Posterior cingulate gyrus (tissue), 11 donors: ENCODE measurements around the gene SPDYC.
"Not testable (repeated sequence)": the region's sequence is repeated elsewhere in the genome, so short reads cannot be mapped to it uniquely, and the experiment has no call there.

Source experiments
- DNase-seq, 10 donors: peaks; one replicate each; pipeline versions ENCODE4 v3.0.0 to v3.0.0-alpha.2; 2020 to 2021; ENCODE audit warnings: mixed read lengths in 3 of 10
- intact Hi-C: fragments of 100-400 bp; cut with DNase I; formaldehyde crosslinking; loops from one replicate; pipeline ENCODE4 v1.15.1; 2023

SPDYC gene

DNA sequence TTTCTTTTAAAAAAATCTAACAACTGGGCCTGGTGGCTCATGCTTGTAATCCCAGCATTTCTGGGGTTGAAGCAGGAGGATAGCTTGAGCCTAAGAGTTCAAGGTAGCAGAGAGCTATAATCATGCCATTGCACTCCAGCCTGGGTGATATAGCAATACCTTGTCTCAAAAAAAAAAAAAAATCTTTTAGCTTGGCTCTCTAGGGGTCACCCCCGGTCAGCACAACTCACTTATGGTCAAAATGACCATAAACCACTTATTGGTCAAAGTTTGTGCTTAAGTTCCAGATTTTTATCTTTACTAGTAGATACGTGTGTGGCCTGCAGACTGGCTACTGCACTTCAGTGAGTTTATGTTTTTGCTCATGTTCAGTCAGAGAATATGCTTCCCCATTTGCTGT is 6.3 kb upstream of the SPDYC start:
- intact Hi-C loops, result no loop called here
- no peak for DNase-seq

DNA sequence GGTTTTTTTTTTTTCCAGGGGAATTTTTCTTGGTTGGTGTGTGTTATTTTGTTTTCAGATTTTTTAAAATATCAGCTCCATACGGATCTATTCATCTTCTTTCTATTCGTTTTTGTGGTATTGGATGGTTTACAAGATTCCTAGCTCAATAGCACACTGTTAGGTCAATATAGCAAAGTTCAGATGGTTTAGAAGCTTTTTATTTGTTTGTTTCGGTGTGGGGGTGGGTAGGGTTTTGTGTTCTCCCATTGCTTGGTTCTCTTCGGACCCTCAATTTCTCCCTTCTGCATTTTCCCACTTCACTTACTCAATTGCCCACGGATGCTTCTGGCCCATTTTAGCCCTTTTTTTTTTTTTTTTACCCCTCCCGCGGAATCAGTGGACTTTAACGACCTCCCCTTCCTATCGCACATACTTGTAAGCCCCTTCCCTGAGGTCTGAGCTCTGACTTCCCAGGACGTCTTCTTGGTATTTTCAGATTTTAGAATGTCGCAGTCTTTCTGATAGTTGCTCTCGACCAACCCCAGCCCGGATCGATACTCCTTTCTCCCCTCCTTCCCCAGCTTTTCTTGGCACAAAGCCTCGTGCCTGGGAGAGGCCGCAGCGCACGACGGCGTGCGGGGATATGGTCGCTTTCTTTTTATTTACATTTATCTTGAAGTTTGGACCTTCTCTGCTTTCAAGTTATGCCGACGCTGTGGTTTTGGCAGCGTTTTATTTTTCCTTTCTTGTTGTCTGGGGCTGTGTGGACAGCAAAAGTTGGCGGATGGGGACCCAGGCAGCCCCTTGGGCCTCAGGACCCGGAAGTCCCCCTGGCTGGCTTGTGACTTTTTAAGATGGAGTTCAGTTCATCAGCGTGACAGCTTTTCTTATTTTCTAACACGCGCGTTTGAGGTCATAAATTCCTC is 4.4 kb upstream of the SPDYC start:
- DNase-seq, result peak in 1 of 10 donors; percentile 55
- intact Hi-C loops, result no loop called here

DNA sequence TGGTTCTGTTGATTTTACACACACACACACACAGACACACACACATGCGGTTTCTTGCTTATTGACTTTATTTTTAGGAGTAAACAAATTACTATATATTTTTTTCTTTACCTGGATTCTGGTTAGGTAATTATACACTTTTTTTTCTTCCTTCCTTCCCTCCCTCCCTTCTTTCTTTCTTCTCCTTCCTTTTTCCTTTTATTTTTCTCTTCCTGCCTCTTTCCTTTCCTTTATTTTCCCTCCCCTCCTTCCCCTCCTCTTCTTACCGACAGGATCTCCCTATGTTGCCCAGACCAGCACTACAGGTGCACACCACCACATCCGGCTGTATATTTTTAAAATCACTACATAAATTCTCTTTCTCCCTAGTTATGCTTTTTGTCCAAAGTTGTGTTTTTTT is 3.1 kb upstream of the SPDYC start:
- DNase-seq, result no peak
- intact Hi-C loops, result no loop called here

DNA sequence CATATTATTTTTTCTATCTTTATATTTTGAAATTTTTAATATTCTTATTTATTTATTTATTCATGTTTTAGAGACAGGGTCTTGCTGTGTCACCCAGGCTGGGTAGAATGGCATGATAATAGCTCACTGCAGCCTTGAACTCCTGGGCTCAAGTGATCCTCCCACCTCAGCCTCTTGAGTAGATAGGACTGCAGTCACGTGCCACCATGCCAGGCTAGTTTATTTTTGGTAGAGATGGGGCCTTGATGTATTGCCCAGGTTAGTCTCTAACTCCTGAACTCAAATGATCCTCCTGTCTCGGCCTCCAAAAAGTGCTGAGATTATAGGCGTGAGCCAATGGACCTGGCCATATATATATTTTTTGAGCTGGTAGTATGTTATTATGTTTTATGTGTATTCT is 2.4 kb upstream of the SPDYC start:
- peak in 1 of 10 donors; percentile 14 for DNase-seq
- intact Hi-C loops, result no loop called here

DNA sequence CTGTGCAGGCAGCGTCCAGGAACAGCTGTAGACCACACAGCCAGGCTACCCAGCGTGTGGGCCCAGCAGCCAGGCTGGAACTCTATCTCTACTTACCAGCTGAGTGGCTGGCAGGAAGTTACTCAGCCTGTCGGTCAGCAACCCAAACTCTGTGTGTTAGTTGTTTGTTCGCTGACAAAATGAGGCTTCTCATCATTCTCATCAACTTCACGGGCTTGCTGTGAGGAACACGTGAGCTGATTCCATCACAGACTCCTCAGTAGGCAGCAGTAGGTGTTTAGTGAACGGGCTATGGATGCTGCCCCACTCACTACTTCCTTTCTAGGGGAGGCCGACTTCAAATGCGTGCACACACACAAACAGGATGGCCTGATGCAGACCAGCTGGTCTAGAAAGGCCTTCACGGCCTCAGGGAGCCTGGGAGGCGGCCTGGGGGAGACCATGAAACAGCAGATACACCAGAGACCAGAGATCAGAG is 830 bp upstream of the SPDYC start:
- DNase-seq, result peak in 1 of 10 donors; percentile 18
- intact Hi-C loops, result no loop called here

DNA sequence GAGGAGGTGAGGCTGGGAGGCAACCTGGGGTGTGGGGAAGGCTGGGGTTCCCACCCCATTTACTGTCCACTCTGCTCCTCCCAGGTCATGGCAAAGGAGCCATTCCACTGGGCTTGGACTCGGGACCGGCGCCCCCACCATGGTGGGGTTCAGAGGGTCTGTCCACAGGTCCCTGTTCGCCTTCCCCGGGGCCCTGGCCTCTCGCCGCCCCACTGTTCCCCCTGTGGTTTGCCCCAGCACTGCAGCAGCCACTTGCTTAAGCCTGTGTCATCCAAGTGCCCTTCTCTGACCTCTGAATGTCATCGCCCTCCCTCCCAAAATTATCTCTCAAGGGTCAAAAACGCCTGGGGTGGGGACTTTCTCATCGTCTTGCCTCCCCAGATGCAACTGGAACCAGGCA is 2.6 kb downstream of the SPDYC start:
- DNase-seq, result peak in 2 of 10 donors; percentile 32 to 50
- intact Hi-C loops, result no loop called here

DNA sequence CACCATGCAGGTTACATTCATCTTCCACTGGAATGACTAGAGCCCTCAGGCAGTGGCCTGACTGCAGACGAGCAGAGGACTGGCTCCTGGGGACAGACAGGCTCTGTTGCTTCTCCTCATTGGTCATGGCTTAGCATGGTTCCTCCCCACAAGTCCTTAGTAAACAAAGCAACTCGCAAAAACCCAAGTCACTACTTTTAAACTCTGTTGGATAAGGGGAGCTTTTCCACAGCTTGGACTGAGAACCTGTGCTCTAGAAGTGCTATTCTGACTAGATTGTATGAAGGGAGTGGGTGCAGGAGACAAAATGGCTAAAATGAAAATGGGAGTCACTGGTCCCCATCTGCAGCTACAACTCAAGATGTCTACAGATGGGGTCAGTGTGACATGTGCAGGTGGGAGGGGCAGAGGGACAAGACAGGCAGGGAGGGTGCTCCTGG is 4.6 kb downstream of the SPDYC start:
- DNase-seq, intact Hi-C loops: not testable (repeated sequence)

DNA sequence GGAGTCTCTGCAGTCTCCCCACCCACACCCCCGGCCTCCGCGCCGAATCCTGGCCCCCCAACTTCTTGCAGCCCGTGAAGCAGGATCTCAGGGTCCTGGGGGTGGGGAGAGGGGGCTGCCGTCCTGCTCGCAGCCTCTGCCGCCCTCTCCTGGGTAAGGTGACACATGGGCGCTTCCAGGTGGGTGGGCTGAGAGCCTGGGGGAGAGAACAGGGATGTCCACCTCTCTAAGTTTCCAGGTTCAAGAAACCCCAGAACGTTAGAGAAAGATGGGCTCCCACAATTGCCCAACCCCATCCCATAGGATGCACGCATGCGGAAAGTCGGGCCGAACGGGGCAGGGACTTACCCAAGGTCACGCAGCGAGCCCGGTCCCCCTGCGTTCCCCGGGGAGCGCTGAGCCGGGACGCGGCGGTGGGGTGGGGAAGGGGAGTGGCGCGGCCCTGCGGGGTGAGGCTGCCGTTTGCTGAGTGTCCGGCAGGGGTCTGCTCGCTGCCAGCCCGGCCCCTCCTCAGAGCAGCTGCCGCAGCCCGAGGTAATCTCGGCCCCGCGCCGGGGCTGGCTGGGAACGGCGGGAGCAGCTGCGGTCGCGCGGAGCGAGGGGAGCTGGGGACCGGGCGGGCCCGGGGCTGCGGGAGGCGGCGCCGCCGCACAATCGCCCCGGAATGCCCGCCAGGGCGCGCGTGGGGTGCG is 11.0 kb downstream of the SPDYC start:
- DNase-seq, result peak in 6 of 10 donors; percentile 11 to 90 (median 37)
- intact Hi-C loops, result no loop called here

DNA sequence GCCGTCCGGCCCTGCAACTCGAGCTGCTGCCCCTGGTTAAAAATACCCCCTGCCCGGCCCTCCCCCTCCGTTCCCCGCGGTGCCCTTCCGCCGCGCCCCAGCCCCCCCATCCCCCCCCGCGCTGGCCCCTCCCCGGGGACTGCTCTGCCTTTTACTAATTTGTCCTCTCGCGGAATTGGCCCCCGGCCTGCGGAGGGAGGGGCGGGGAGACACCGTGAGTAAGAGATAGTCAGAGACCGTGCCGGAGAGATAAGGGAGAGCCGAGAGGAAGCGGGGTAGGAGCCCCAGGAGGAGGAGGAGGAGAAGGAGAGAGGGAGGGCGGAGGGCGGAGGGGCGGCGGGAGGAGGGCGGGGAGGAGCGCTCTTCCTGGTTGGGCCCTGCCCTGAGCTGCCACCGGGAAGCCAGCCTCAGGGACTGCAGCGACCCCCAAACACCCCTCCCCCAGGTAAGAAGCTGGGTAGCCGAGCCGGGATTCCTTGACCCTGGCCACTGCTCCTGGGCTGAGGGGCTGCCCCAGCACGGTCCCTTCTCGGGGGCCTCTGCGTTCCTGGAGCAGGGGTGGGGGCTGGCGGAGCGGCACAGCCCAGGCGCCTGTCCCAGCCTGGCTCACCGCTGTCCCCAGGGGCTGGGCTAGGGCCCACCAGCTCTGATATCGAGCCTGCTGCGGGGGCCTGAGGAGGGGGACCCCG is 11.7 kb downstream of the SPDYC start, which contains the start of gene CAPN1:
Gene CAPN1 (plus strand): TSS at position 360 of the 689 bp plus-strand sequence. CDS start 774 bp downstream, outside the sequence.
- peak in 7 of 10 donors; percentile 23 to 90 (median 41) for DNase-seq

DNA sequence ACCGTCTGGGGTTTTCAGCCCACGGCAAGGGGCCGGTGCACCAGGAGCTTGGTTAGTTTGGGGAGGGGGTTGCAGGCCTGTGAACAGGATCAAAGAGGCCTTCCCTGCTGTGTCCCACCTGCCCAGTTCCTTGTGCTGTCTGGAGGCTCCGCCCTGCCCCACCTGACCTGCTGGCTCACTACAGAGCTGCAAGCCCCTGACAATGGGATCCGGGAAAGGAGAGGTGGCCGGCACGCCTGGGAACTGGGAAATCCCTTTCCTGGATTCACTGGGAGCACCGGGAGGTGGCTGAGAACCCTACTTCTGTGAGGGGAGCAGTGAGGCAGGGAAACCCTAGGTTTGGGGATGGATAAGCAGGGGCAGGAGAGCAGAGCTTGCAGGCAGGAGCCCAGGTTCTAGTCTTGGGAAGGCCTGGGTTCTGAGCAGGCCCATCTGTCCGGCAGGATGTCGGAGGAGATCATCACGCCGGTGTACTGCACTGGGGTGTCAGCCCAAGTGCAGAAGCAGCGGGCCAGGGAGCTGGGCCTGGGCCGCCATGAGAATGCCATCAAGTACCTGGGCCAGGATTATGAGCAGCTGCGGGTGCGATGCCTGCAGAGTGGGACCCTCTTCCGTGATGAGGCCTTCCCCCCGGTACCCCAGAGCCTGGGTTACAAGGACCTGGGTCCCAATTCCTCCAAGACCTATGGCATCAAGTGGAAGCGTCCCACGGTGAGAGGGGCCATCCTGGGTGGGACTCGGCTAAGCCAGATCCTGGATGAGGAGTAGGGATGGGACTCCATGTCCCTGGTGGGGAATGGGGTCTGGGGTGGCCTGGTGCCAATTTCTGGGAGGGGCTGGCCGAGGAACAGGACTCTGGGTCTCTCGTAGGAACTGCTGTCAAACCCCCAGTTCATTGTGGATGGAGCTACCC is 12.5 kb downstream of the SPDYC start:
- intact Hi-C loops, result no loop called here

More for the DNA sequence above, 11.7 kb downstream of the SPDYC start, which contains the start of gene CAPN1:
- intact Hi-C loops, result no loop called here

DNA sequence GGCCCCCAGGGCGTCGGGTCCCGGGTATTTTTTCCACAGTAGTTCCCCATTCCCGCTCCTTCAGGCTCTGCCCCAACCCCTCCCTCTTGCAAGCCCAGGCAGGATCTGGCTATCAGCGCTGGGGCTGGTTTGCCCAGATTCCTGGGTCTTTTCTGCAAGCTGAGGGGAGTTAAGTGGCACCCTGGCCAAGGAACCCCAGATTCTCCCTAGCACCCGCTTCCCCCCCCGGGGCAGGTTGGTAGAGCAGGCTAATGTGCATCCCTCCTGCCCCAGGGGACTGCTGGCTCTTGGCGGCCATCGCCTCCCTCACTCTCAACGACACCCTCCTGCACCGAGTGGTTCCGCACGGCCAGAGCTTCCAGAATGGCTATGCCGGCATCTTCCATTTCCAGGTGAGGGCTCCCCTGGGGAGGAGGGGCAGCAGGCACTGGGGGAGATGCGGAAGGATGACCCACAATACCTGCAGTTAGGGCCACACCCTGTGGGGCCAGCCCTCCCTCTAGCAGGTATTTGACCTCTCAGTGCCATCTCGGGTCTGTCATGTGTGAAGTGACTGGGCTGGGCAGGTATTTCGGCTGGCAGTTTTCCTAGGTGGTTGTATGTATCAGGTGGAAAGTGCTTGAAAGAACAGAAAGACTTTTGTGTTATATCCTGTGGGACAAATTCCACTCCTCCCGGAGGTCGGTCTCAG is 13.3 kb downstream of the SPDYC start:
- peak in 1 of 10 donors; percentile 67 for DNase-seq
- intact Hi-C loops, result no loop called here

More for the DNA sequence above, 12.5 kb downstream of the SPDYC start:
- peak in 5 of 10 donors; percentile 37 to 88 (median 45) for DNase-seq

DNA sequence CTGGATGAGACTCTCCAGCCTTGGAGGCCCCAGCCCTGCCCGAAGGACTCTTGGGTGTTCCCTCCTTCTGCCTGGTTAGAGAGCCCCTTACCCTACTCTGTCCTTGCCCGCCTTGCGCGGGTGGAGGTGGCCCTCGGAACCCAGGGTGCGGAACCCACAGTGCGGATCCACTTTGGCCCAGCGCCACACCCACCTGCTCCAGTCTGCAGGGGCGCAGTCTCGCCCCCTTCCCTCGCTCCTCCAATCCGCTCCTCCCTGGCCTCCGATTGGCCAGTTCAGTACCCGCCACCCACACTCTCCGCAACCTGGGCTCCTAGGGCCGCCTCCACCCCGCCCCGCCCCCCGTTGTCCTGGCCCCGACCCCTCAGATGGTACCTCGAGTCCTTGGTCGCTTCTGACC is 14.1 kb downstream of the SPDYC start:
- intact Hi-C loops, result no loop called here
- DNase-seq, result peak in 2 of 10 donors; percentile 71 to 87

DNA sequence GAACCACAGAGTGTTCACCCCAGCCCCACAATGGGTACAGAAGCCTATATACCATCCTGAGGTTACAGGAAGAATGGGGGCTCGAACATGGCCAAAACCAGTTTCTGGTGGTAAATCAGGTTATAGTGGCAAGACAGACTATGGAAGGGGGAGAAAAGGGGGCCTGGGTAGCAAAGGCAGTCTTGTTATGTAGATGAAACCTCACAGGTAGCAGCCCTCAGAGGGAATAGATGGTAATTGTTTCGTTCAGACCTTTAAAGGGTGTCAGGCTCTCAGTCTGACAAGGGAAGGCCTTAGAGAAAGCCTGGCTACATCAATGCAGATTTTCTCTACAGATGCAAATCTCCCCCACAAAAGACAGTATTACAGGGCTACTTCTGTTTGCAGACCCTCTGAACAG is 15.1 kb downstream of the SPDYC start:
- DNase-seq, result peak in 1 of 10 donors; percentile 22
- intact Hi-C loops, result loop anchor here (5.0 kb wide), 1 partner anchor 48 kb away; no protein-coding TSS in a partner anchor

DNA sequence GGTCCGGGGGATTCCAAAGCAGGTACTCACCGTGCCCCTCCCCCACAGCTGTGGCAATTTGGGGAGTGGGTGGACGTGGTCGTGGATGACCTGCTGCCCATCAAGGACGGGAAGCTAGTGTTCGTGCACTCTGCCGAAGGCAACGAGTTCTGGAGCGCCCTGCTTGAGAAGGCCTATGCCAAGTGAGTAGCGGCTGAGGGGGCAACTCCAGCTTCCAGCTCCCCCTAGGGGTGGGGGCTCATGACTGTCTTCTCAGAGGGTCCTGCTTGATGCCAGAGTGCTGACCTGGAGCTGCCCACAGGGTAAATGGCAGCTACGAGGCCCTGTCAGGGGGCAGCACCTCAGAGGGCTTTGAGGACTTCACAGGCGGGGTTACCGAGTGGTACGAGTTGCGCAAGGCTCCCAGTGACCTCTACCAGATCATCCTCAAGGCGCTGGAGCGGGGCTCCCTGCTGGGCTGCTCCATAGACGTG is 15.9 kb downstream of the SPDYC start:
- peak in 2 of 10 donors; percentile 42 to 77 for DNase-seq
- intact Hi-C loops, result loop anchor here (5.0 kb wide), 1 partner anchor 49 kb away; no protein-coding TSS in a partner anchor

DNA sequence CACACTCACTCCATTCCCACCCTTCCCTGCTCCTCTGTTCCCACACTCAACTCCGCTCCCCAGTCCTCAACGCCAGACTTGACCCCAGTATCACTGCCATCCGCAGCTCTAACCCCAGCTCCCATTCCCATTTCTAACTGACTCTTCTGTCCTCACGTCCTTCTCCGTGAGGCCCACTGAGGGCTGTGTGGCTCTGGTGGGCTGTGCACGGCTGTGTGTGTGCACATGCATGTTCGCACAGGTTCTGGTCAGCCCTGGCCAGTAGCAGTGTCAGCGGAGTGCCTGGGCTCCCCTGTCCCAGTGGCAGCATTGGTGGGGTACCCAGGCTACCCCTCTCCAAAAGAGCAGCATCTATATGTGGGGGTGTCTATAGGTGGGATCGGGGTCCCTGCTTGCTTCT is 16.7 kb downstream of the SPDYC start:
- DNase-seq, result peak in 2 of 10 donors; percentile 31 to 32
- intact Hi-C loops, result loop anchor here (5.0 kb wide), 1 partner anchor 49 kb away; no protein-coding TSS in a partner anchor

DNA sequence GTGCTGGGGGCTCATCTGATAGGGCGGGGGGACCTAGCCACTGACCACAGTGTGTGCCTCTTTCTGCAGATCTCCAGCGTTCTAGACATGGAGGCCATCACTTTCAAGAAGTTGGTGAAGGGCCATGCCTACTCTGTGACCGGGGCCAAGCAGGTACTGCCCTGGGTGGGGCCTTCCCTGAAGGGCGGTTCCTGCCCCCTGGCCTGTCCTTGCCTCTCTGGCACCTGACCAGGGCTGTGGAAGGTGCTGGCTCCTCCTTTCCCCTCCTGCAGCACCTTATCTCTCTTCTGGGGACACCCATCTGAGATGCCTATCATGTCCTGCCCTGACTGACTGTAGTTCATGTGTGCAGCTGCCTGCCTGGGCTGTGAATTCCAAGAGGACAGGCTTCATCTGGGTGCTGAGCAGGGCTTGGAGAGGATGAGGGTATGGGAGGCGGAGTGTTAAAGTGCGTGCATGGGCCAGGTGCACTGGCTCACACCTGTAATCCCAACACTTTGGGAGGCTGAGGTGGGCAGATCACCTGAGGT is 17.2 kb downstream of the SPDYC start:
- peak in 2 of 10 donors; percentile 54 to 72 for DNase-seq
- intact Hi-C loops, result loop anchor here (5.0 kb wide), 1 partner anchor 50 kb away; no protein-coding TSS in a partner anchor

DNA sequence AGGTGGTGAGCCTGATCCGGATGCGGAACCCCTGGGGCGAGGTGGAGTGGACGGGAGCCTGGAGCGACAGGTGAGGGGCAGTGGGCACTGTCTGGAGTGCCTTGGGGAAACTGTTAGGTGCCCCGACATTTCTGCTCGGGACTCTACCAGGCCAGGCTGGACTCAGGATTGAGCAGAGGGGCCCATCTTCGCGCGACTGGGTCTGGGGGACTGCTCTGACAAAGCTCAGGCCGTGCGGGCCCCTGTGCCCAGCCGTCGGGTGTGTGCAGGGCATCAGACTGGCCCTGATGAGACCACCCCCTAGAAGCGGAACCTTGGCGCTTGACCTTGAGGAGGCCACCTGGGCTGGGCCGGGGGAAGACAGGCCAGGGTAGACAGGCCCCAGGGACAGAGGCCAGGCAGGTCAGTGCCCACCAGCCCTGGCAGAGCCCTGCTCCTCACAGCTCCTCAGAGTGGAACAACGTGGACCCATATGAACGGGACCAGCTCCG is 18.0 kb downstream of the SPDYC start:
- intact Hi-C loops, result loop anchor here (5.0 kb wide), 1 partner anchor 51 kb away; no protein-coding TSS in a partner anchor
- peak in 3 of 10 donors; percentile 56 to 76 (median 66) for DNase-seq

DNA sequence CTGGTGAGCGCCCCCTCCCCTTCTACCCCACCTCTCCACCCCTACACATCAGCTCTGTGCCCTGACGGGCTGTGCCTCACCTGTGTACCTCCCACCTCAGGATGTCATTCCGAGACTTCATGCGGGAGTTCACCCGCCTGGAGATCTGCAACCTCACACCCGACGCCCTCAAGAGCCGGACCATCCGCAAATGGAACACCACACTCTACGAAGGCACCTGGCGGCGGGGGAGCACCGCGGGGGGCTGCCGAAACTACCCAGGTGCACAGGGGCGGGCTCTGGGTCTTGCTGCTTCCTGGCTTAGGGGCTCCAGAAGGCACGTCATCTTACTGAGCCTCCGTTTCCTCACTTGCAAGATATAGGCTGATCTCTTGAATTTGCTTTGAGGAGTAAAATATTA is 18.5 kb downstream of the SPDYC start:
- DNase-seq, result peak in 2 of 10 donors; percentile 29 to 63
- intact Hi-C loops, result loop anchor here (5.0 kb wide), 1 partner anchor 51 kb away; no protein-coding TSS in a partner anchor
